IMR-90 (cell line): ENCODE results near the gene NAA10. TPM values are rescaled to one million over a fixed set of nuclear protein-coding genes. Genes with fewer than 3 reads are reported as not detected.
A peak's percentile ranks its signal among the peaks of the same experiment; 100 is the strongest.

Experiments used
- ATAC-seq: fragments of 200-7000 bp; cut with Tn5 transposase; 2 replicates; pipeline ENCODE4 v1.9.1; 2020; ENCODE audit warnings: low read depth, mild to moderate bottlenecking, moderate library complexity
- BruUV-seq: library from RNA; stranded (reverse); fragments of 400-500 nt; replicated peaks from 2 replicates; lab custom pipeline; 2021; lab: Mats Ljungman, UMichigan
- CTCF ChIA-PET: fragments of 300-600 bp; formaldehyde crosslinking; extraction: SDS; loops from one replicate; lab custom pipeline; 2021; ENCODE audit warnings: antibody characterized with exemption; lab: Yijun Ruan, JAX
- POLR2A ChIA-PET: fragments of 300-600 bp; sonication (Branson Sonifier 250); formaldehyde crosslinking; loops from one replicate; lab custom pipeline; 2022; ENCODE audit warnings: antibody characterized with exemption; ENCODE audit not compliant: unreplicated experiment; lab: Charles Lee
- DNase-seq: peaks from one replicate; pipeline ENCODE4 v3.0.0; 2013
- H2AFZ ChIP-seq: replicated peaks from 2 replicates; pipeline ENCODE3; 2013; ENCODE audit warnings: low read length, mild to moderate bottlenecking; ENCODE audit not compliant: poor library complexity
- H2AK5ac ChIP-seq: 2 replicates; pipeline ENCODE4 v1.6.1; 2013; ENCODE audit warnings: low read depth, low read length, inconsistent platforms
- H2AK9ac ChIP-seq: replicated peaks from 2 replicates; pipeline ENCODE3; 2013; ENCODE audit warnings: mild to moderate bottlenecking, low read depth, low read length, moderate library complexity; ENCODE audit not compliant: poor library complexity
- H2BK120ac ChIP-seq: 2 replicates; pipeline ENCODE4 v1.6.1; 2013; ENCODE audit warnings: low read depth, low read length, inconsistent platforms
- H2BK15ac ChIP-seq: 3 replicates; pipeline ENCODE4 v1.6.1; 2013; ENCODE audit warnings: low read depth, low read length, inconsistent platforms
- H2BK20ac ChIP-seq: 2 replicates; pipeline ENCODE4 v1.6.1; 2013; ENCODE audit warnings: low read depth, mild to moderate bottlenecking, inconsistent platforms, low read length, moderate library complexity
- H2BK5ac ChIP-seq: 2 replicates; pipeline ENCODE4 v1.6.1; 2013; ENCODE audit warnings: mild to moderate bottlenecking, low read depth, low read length, inconsistent platforms; ENCODE audit not compliant: poor library complexity, severe bottlenecking
- H3K14ac ChIP-seq: replicated peaks from 2 replicates; pipeline ENCODE4 v1.6.1; 2013; ENCODE audit warnings: low read depth, low read length, inconsistent platforms
- H3K18ac ChIP-seq: 2 replicates; pipeline ENCODE4 v1.6.1; 2013; ENCODE audit warnings: low read depth, low read length, control low read depth
- H3K23ac ChIP-seq: 2 replicates; pipeline ENCODE4 v1.6.1; 2013; ENCODE audit warnings: low read depth, low read length, inconsistent platforms
- H3K27ac ChIP-seq: 2 replicates; pipeline ENCODE4 v1.5.1; 2013; ENCODE audit warnings: mild to moderate bottlenecking, control low read depth, low read length; ENCODE audit not compliant: insufficient read depth
- H3K27me3 ChIP-seq: 2 replicates; pipeline ENCODE4 v1.6.1; 2013; ENCODE audit warnings: low read length; ENCODE audit not compliant: control insufficient read depth, insufficient read depth
- H3K36me3 ChIP-seq: 2 replicates; pipeline ENCODE4 v1.6.1; 2013; ENCODE audit warnings: low read length, mixed read lengths; ENCODE audit not compliant: control insufficient read depth, insufficient read depth
- H3K4ac ChIP-seq: 2 replicates; pipeline ENCODE4 v1.6.1; 2013; ENCODE audit warnings: low read depth, low read length, inconsistent platforms
- H3K4me1 ChIP-seq: 2 replicates; pipeline ENCODE4 v1.6.1; 2013; ENCODE audit warnings: low read length, mixed read lengths; ENCODE audit not compliant: control insufficient read depth, insufficient read depth
- H3K4me2 ChIP-seq: 2 replicates; pipeline ENCODE4 v1.6.1; 2013; ENCODE audit warnings: low read depth, mild to moderate bottlenecking, control low read depth, low read length, moderate library complexity
- H3K4me3 ChIP-seq: 2 replicates; pipeline ENCODE4 v1.5.1; 2013; ENCODE audit warnings: low read depth, mild to moderate bottlenecking, control low read depth, low read length, moderate library complexity; ENCODE audit not compliant: insufficient read depth
- H3K56ac ChIP-seq: 2 replicates; pipeline ENCODE4 v1.6.1; 2013; ENCODE audit warnings: low read length, inconsistent platforms; ENCODE audit not compliant: insufficient read depth; ENCODE audit errors: extremely low read depth
- H3K79me1 ChIP-seq, 2 experiments: 2 replicates each; pipeline ENCODE4 v1.6.1; 2013; ENCODE audit warnings: low read length in 2 of 2, inconsistent platforms in 1 of 2, low read depth in 1 of 2
- H3K9ac ChIP-seq: 2 replicates; pipeline ENCODE4 v1.6.1; 2013; ENCODE audit warnings: low read depth, low read length, control low read depth
- H3K9me1 ChIP-seq: 2 replicates; pipeline ENCODE4 v1.6.1; 2013; ENCODE audit warnings: low read length, inconsistent platforms; ENCODE audit not compliant: insufficient read depth
- H3K9me3 ChIP-seq: 2 replicates; pipeline ENCODE4 v1.6.1; 2013; ENCODE audit warnings: low read length; ENCODE audit not compliant: control insufficient read depth, insufficient read depth
- H4K20me1 ChIP-seq: 2 replicates; pipeline ENCODE4 v1.6.1; 2013; ENCODE audit warnings: low read length, inconsistent platforms; ENCODE audit not compliant: insufficient read depth
- H4K5ac ChIP-seq: 2 replicates; pipeline ENCODE4 v1.6.1; 2013; ENCODE audit warnings: mild to moderate bottlenecking, low read depth, low read length, control low read depth
- H4K8ac ChIP-seq, 2 experiments: 2 replicates each; pipeline ENCODE4 v1.6.1; 2013; ENCODE audit warnings: low read depth in 2 of 2, low read length in 2 of 2, control low read depth in 1 of 2, inconsistent platforms in 1 of 2
- H4K91ac ChIP-seq: 2 replicates; pipeline ENCODE4 v1.6.1; 2013; ENCODE audit warnings: low read depth, low read length, inconsistent platforms; ENCODE audit not compliant: insufficient read depth
- BHLHE40 ChIP-seq: fragments of 150-350 bp; IDR thresholded peaks from 2 replicates; pipeline ENCODE4 v1.6.1; 2016; ENCODE audit warnings: mild to moderate bottlenecking, low read depth, low read length
- CEBPB ChIP-seq: IDR thresholded peaks from 2 replicates; pipeline ENCODE4 v1.6.1; 2012; ENCODE audit warnings: low read depth, low read length, improper control_type of control experiment
- CTCF ChIP-seq: conservative IDR thresholded peaks from 2 replicates; pipeline ENCODE4 v1.5.1; 2012; ENCODE audit warnings: mild to moderate bottlenecking, low read depth, low read length, improper control_type of control experiment
- ELK1 ChIP-seq: fragments of 150-350 bp; IDR thresholded peaks from 2 replicates; pipeline ENCODE4 v1.6.1; 2016; ENCODE audit warnings: low read depth, mild to moderate bottlenecking, low read length, moderate library complexity, borderline replicate concordance
- FOS ChIP-seq: fragments of 150-350 bp; IDR thresholded peaks from 2 replicates; pipeline ENCODE4 v1.6.1; 2016; ENCODE audit warnings: low read depth, low read length
- MAZ ChIP-seq: IDR thresholded peaks from 2 replicates; pipeline ENCODE4 v1.6.1; 2012; ENCODE audit warnings: low read depth, mild to moderate bottlenecking, low read length, improper control_type of control experiment, moderate library complexity, borderline replicate concordance
- MXI1 ChIP-seq: IDR thresholded peaks from 2 replicates; pipeline ENCODE4 v1.6.1; 2012; ENCODE audit warnings: low read depth, mild to moderate bottlenecking, low read length, moderate library complexity, borderline replicate concordance
- NFE2L2 ChIP-seq: fragments of 150-350 bp; IDR thresholded peaks from 2 replicates; pipeline ENCODE4 v1.6.1; 2016; ENCODE audit warnings: low read depth, mild to moderate bottlenecking, low read length
- POLR2A ChIP-seq: IDR thresholded peaks from 2 replicates; pipeline ENCODE4 v1.6.1; 2012; ENCODE audit warnings: mild to moderate bottlenecking, low read depth, low read length
- RAD21 ChIP-seq: IDR thresholded peaks from 2 replicates; pipeline ENCODE4 v1.6.1; 2012; ENCODE audit warnings: low read length, improper control_type of control experiment
- RCOR1 ChIP-seq: IDR thresholded peaks from 2 replicates; pipeline ENCODE4 v1.6.1; 2012; ENCODE audit warnings: mild to moderate bottlenecking, low read length, improper control_type of control experiment; ENCODE audit not compliant: insufficient replicate concordance
- RFX5 ChIP-seq: IDR thresholded peaks from 2 replicates; pipeline ENCODE4 v1.8.0; 2012; ENCODE audit warnings: low read depth, mild to moderate bottlenecking, low read length, moderate library complexity
- SMC3 ChIP-seq: fragments of 150-350 bp; IDR thresholded peaks from 2 replicates; pipeline ENCODE4 v1.6.1; 2016; ENCODE audit warnings: low read depth, mild to moderate bottlenecking, antibody characterized with exemption, low read length, moderate library complexity
- WGBS, 2 experiments: methylation state at CpG; one replicate each; pipeline versions ENCODE4 v1.1.5 to v1.1.7; 2013; ENCODE audit warnings: missing lambda C conversion rate in 2 of 2; ENCODE audit not compliant: insufficient read length in 1 of 2; ENCODE audit errors: extremely low coverage in 2 of 2; 5-methylcytosine and 5-hydroxymethylcytosine counted together
- dilution Hi-C: fragments of 300-500 bp; cut with HindIII; formaldehyde crosslinking; loops from one replicate; pipeline ENCODE4 v1.14.3; 2018; ENCODE audit warnings: low sequenced_read_pairs; ENCODE audit not compliant: unreplicated experiment
- in situ Hi-C: fragments of 300-500 bp; cut with MboI; formaldehyde crosslinking; loops from 3 replicates; pipeline ENCODE4 v1.14.3; 2019; ENCODE audit warnings: low sequenced_read_pairs, inconsistent platforms, mixed read lengths
- intact Hi-C: fragments of 100-400 bp; cut with micrococcal nuclease; formaldehyde crosslinking; loops from 2 replicates; pipeline ENCODE4 v1.10.0; 2022
- polyA plus RNA-seq, 3 experiments: library from polyadenylated mRNA; depleted of rRNA; stranded (reverse); fragments of >200 nt; gene quantifications; 2 replicates each; pipeline ENCODE4 v1.2.3, GENCODE V29; 2012; ENCODE audit warnings: low replicate concordance in 1 of 3
- total RNA-seq: library from RNA; depleted of rRNA; stranded (reverse); fragments of >200 nt; gene quantifications from 2 replicates; pipeline ENCODE4 v1.2.3, GENCODE V29; 2012
- TF ChIP-seq, protein P1 (sequence below): fragments of 150-350 bp; IDR thresholded peaks from 2 replicates; pipeline ENCODE4 v1.6.1; 2017; ENCODE audit warnings: mild to moderate bottlenecking, antibody characterized with exemption, low read length, low read depth

The NAA10 gene
- total and polyA plus RNA-seq, 2 of the 4 experiments (the other 2 are of a cell fraction) = 98.6 to 172 TPM

DNA sequence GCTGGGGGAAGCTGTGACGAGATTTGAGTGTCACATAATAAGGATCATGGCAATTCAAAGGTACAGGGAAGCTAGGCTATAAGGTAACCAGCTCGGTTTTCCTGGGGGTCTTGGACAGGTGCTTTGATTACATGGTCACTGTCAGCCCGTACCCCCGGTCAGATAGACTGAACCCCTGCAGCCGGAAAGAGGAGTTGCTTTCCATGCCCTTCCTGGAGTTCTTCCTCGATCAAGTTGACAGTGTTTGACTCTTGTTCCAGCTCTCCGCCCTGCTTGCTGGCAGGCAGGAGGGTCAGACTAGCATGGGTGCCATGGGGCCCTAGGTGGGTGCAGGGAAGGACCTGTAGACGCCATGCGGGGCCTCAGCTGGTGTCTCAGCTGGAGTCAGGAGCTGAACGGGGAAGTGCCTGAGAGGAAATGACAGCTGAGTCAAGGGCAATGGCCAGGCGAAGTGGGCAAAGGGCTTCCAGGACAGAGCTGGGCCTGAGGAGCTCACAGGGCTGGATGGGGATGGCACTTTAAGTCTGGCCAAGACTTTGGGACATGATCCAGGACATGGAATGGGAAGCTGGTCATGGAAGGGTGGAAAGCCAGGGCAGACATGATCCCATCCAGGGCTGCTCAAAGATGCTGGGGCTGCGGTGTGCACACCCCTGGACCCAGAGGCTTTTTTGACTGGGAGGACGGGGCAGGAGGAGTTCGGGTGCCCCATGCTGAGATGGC lies 39.3 kb upstream of the NAA10 start:
- Histone ChIP-seq H3K27ac (no peak overlapping the region), H3K9me3 (no peaks in the 10 kb centered on the region), H2AK9ac (peak overlapping the region; percentile 94), H3K27me3 (no peaks in the 10 kb centered on the region), H3K4me1 (peaks cover 8% of the 10 kb centered on the region), H3K9me1 (peaks cover 3% of the 10 kb centered on the region; the same call in 1 of the 2 replicates), H3K18ac (no peak overlapping the region), H3K4me2 (peak overlapping the region; percentile 98; the same call in 1 of the 2 replicates), H4K91ac (no peak overlapping the region), H3K79me1 (peaks cover 14 to 23% of the 10 kb centered on the region in 2 experiments; a peak in 2 of 4 replicates), H3K14ac (peak overlapping the region; percentile 86; the same call in 1 of the 2 replicates), H4K8ac (peak overlapping the region; percentile 19 to 20; a peak in 1 of 4 replicates), H3K56ac (no peak overlapping the region), H4K5ac (no peak overlapping the region), H2BK120ac (0 out of 2 replicates have a peak overlapping the region, but pooled peaks have one; percentile 22), H3K9ac (no peak overlapping the region), H3K36me3 (no peaks in the 10 kb centered on the region), H3K23ac (peak overlapping the region; percentile 67; the same call in 1 of the 2 replicates), H2BK20ac (no peak overlapping the region), H2BK15ac (no peak overlapping the region), H3K4me3 (no peak overlapping the region), H2BK5ac (no peak overlapping the region), H2AK5ac (peak overlapping the region; percentile 46; the same call in 1 of the 2 replicates), H2AFZ (peak overlapping the region; percentile 67), H4K20me1 (peaks cover 16% of the 10 kb centered on the region), H3K4ac (peak overlapping the region; percentile 84; the same call in 1 of the 2 replicates)
- BruUV-seq = no TSS peak
- dilution Hi-C loops (no loop called here), intact Hi-C loops (no loop called here), in situ Hi-C loops (no loop called here)
- CTCF ChIA-PET = no interaction called here
- WGBS, 2 experiments = 73% methylated on average over 8 of the region's 14 CpGs; no CpG with 5 or more reads in 1 of the 2 experiments
- POLR2A ChIA-PET = interaction anchor here (0.5 kb wide), 1 partner anchor 453 kb away, joined by 11 read pairs; no protein-coding TSS in a partner anchor
- no peak for DNase-seq
- no peak for ATAC-seq
- TF ChIP-seq SMC3 (no peak), BHLHE40 (no peak), RCOR1 (no peak), RFX5 (no peak), MXI1 (no peak), NFE2L2 (no peak), MAZ (no peak), RAD21 (no peak), CEBPB (no peak), FOS (no peak), POLR2A (no peak), CTCF (no peak), ELK1 (no peak)
- TF ChIP-seq, protein P1, sequence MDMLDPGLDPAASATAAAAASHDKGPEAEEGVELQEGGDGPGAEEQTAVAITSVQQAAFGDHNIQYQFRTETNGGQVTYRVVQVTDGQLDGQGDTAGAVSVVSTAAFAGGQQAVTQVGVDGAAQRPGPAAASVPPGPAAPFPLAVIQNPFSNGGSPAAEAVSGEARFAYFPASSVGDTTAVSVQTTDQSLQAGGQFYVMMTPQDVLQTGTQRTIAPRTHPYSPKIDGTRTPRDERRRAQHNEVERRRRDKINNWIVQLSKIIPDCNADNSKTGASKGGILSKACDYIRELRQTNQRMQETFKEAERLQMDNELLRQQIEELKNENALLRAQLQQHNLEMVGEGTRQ = no peak
